Dendritic cell treated with granulocyte-macrophage colony-stimulating factor and Interleukin-4, amounts not matched to agents 40 ng/mL and 50 ng/mL, for 4 days (primary cell): Measurements from ENCODE around the gene SEC61G.
A peak's percentile ranks its signal among the peaks of the same experiment; 100 is the strongest.

Source experiments
- H3K27ac Mint-ChIP-seq: one replicate; pipeline ENCODE4 v1.8.0; 2022; ENCODE audit warnings: mild to moderate bottlenecking, mixed read lengths
- H3K27me3 Mint-ChIP-seq: one replicate; pipeline ENCODE4 v1.8.0; 2022; ENCODE audit warnings: mild to moderate bottlenecking, mixed read lengths
- H3K36me3 Mint-ChIP-seq: one replicate; pipeline ENCODE4 v1.8.0; 2022; ENCODE audit warnings: low read depth, mixed read lengths
- H3K4me1 Mint-ChIP-seq: one replicate; pipeline ENCODE4 v1.8.0; 2022; ENCODE audit warnings: low read depth, mixed read lengths
- H3K4me3 Mint-ChIP-seq: one replicate; pipeline ENCODE4 v1.8.0; 2022; ENCODE audit warnings: mild to moderate bottlenecking, moderate library complexity, mixed read lengths
- H3K9me3 Mint-ChIP-seq: one replicate; pipeline ENCODE4 v1.8.0; 2022; ENCODE audit warnings: mixed read lengths
- intact Hi-C: fragments of 100-400 bp; cut with micrococcal nuclease; formaldehyde crosslinking; loops from one replicate; pipeline ENCODE4 v1.15.0; 2022

The SEC61G gene

DNA sequence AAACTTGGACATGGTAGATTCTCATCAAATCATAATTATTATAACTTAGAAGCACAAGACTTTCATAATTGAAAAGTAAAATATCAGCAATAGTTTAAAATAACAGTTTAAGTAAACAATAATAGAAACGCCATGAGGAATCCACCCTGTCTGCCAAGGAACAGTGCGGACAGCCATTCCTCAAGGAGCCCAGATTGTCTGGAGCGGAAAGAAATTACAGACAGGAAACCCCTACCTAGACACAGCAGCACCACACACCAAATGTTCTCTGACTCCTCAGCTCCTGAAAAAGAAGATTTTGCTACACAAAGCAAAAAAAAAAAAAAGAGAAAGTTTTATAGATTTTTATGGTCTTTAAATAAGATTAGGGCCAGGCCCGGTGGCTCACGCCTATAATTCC lies 21.5 kb upstream of the SEC61G start:
- Mint-ChIP-seq H3K4me1 (no peaks in the 10 kb centered on the region), H3K27me3 (peaks cover 3% of the 10 kb centered on the region), H3K27ac (no peak overlapping the region), H3K4me3 (no peak overlapping the region), H3K9me3 (peaks cover 12% of the 10 kb centered on the region), H3K36me3 (no peaks in the 10 kb centered on the region)
- intact Hi-C loops = no loop called here

DNA sequence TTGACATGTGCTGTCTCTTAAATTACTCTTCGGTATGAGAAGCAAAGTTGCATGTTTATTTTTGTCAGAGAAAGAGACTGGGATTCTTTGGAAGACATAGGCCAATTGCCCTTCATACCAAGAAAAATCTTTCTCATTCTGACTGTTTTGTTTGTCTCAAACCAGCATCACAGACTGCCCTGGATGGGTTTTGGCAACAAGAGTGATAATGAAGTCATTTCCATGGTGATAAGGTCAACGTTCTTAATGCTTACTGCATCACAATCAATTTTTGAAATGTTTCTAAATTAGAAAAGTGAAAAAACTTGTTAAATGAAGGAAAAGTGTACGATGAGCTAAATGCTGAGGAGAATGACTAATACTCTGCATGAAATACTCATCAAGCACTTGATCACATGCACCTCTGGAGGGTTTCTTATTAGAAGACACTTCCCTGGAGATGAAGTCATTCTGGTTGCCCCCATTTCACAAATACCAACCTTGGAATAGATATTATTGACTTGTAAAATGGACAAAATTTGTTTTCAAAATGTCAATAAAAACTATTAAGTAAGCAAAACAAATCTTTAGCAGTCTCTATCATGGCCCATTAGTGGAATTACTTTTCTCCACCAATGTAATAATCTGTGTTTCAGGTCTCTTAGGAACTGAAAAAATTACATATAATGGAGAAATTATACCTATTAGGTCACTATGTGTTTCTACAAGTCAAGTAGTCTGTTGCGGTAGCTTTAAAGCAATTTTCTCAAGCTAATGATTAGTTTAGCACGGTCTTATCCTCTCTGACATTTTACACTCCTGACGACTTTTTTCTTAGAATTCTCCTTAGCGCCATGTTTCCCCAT lies 19.9 kb upstream of the SEC61G start:
- H3K9me3 Mint-ChIP-seq = peaks cover 12% of the 10 kb centered on the region
- H3K4me3 Mint-ChIP-seq = no peak overlapping the region
- H3K27me3 Mint-ChIP-seq = no peaks in the 10 kb centered on the region
- intact Hi-C loops = no loop called here
- H3K36me3 Mint-ChIP-seq = no peaks in the 10 kb centered on the region
- no peaks in the 10 kb centered on the region for H3K4me1 Mint-ChIP-seq
- H3K27ac Mint-ChIP-seq = no peak overlapping the region

DNA sequence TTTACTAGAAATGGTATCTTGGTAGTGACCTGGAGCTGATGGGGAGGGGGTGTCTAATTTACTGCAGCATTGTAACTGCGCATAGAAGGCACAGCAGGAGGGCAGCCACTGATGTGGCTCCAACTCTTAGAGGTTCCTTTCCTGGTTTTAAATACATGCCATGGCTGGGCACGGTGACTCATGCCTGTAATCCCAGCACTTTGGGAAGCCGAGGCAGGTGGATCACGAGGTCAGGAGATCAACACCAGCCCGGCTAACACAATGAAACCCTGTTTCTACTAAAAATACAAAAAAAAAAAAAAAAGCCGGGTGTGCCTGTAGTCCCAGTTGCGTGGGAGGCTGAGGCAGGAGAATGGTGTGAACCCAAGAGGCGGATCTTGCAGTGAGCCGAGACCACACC lies 19.2 kb upstream of the SEC61G start:
- Mint-ChIP-seq H3K4me1 (no peaks in the 10 kb centered on the region), H3K27ac (no peak overlapping the region), H3K9me3 (peaks cover 12% of the 10 kb centered on the region), H3K36me3 (no peaks in the 10 kb centered on the region), H3K27me3 (no peaks in the 10 kb centered on the region), H3K4me3 (no peak overlapping the region)
- intact Hi-C loops = no loop called here

DNA sequence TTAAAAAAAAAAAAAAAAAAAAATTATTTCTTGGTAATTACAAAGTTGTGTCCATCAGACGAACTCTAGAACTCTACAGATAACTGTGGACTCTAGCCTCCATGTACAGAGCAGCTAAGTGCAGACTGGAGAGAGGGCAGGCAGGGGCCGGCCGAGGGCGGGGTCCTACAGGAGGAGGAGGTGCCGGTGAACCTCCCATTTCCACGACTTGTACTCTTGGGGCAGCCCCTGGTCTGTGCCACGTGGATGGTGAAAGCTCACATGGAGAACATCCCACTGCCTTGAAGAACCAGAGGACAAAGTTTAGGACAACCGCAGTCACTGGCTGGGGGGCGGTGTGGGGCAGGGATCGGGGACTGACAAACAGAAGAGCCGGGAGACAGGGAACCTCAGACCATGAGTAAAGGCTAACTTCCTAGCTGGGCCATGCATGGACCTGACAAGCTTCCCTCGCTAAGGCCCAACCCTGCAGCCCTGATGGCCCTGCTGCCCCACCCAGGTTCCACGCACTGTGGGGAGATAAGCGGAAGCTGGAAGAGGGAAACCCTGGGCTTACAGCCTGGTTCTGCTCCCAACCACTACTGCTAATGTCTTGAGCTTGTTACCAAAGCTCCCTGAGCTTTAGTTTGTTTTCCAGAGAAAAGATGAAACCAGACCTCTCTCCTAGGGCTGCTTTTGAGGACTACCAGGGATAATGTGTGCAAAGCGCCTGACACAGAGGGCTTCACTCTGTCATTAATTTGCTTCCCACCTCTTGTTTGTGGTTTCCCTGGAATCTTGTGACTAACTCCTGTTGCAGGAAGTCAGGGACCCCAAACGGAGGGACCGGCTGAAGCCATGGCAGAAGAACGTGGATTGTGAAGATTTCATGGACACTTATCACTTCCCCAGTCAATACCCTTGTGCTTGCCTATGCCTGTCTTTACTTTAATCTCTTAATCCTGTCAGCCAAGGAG lies 16.1 kb upstream of the SEC61G start:
- Mint-ChIP-seq H3K27me3 (peaks cover 11% of the 10 kb centered on the region), H3K4me3 (no peak overlapping the region), H3K27ac (no peak overlapping the region), H3K36me3 (no peaks in the 10 kb centered on the region), H3K4me1 (no peaks in the 10 kb centered on the region), H3K9me3 (peaks cover 12% of the 10 kb centered on the region)
- intact Hi-C loops = loop anchor here (1.0 kb wide), 1 partner anchor 64 kb away; no protein-coding TSS in a partner anchor

DNA sequence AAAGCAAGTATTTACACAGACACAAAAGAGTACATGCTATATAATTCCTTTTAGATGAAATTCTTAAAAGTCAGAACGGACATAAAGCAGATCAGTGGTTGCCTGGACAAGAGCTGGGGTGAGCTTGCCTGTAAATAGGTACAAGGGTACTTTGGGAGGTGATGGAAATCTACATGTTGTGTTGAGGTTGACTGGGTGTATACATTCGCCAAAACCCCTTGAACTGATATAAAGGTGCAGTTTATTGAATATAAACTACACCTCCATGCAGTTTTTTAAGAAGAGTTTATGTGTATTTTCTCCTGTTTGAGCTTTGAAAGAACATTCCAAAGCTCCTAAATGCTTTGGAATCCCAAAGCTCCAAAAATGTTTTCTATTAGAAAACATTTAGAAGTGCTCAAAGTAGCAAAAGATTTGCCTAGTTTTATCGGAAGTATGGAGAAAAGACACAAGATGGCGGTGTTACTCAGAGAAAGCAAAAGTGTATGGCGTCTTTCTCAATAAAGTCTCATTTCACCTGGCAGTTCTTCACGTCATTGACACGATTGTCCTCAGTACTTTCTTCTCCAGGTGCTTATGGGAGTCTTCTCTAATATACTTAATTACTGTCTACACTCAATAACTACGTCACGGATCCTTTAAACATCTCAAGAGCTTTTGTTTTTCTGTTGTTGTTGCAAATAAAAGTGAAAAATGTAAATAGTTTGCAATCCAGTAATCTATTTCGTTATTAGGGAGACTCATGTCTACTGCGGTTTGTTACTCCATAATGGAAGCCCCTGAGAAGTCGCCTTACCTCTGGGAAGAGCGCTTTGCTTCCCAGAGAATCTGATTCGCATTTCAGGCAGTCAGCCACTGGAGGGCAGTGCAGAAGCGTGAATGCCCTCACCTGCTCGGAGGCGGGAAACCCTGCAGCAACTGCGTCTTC lies 14.7 kb upstream of the SEC61G start:
- intact Hi-C loops = loop anchor here (1.0 kb wide), 1 partner anchor 66 kb away; no protein-coding TSS in a partner anchor
- Mint-ChIP-seq H3K9me3 (peaks cover 12% of the 10 kb centered on the region), H3K4me3 (peak overlapping the region; percentile 51), H3K36me3 (no peaks in the 10 kb centered on the region), H3K27ac (no peak overlapping the region), H3K27me3 (peaks cover 23% of the 10 kb centered on the region), H3K4me1 (peaks cover 8% of the 10 kb centered on the region)

DNA sequence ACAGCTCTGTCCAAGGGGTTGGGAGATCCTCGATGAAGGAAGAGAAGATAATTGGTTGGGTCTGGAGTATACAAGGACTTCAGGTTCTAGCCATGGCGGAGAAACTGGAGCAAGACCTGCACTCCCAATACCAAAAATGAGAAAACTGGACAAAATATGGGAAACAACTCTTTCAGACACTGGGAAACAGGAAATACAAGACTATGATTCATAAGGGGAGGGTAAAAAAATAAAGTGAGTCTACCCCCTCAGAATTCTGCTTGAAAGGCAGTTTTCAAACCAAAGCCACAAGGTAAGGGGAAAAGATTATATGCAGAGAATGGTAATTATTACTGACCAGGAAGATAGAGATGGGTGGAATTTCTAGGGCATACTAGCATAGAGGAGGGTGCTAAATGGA lies 10.2 kb upstream of the SEC61G start:
- H3K27me3 Mint-ChIP-seq = peaks cover 42% of the 10 kb centered on the region
- intact Hi-C loops = no loop called here
- no peak overlapping the region for H3K4me3 Mint-ChIP-seq
- no peaks in the 10 kb centered on the region for H3K9me3 Mint-ChIP-seq
- no peak overlapping the region for H3K27ac Mint-ChIP-seq
- peaks cover 8% of the 10 kb centered on the region for H3K4me1 Mint-ChIP-seq
- H3K36me3 Mint-ChIP-seq = no peaks in the 10 kb centered on the region

DNA sequence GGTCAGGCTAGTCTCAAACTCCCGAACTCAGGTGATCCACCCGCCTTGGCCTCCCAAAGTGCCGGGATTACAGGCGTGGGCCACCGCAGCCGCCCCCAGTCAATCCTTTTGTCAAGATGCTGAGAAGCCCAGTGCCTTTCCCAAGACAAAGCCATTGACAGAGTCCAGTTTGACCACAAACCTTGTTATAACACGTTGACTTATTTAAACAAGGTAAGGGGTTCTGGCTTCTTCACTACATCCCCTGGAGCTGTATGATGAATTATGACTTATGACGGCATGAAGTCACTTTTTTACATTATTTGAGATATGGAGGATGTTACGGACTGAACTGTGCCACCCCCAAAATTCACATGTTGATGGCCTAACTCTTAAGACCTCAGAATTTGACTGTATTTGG lies 5.8 kb upstream of the SEC61G start:
- Mint-ChIP-seq H3K9me3 (no peaks in the 10 kb centered on the region), H3K27ac (no peak overlapping the region), H3K36me3 (no peaks in the 10 kb centered on the region), H3K27me3 (peaks cover 45% of the 10 kb centered on the region), H3K4me1 (peaks cover 17% of the 10 kb centered on the region), H3K4me3 (no peak overlapping the region)
- intact Hi-C loops = no loop called here

DNA sequence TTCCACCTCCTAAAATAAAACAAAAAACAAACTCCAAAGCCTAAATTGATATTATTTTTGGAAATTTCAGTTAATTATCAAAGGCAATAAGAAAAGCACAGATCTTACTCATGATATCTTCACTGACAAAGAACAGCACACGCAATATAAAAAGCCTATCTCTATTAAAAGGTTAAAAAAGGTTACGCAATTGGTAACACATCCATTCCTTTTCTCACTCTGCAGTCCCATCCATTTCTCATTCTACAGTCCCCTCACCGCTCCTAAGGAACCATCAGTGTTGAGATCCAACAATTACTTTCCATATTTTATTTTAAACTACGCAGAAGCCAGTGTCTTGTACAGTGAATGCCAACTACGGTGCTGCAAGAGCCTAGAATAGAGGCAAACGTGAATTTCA lies 1.3 kb downstream of the SEC61G start:
- H3K36me3 Mint-ChIP-seq = peaks cover 27% of the 10 kb centered on the region
- H3K4me1 Mint-ChIP-seq = peaks cover 22% of the 10 kb centered on the region
- H3K4me3 Mint-ChIP-seq = peak overlapping the region; percentile 99
- no peaks in the 10 kb centered on the region for H3K9me3 Mint-ChIP-seq
- peaks cover 5% of the 10 kb centered on the region for H3K27me3 Mint-ChIP-seq
- no peak overlapping the region for H3K27ac Mint-ChIP-seq
- intact Hi-C loops = loop anchor here (5.0 kb wide), 1 partner anchor 610 kb away; the partner anchor contains the start of gene LANCL2

DNA sequence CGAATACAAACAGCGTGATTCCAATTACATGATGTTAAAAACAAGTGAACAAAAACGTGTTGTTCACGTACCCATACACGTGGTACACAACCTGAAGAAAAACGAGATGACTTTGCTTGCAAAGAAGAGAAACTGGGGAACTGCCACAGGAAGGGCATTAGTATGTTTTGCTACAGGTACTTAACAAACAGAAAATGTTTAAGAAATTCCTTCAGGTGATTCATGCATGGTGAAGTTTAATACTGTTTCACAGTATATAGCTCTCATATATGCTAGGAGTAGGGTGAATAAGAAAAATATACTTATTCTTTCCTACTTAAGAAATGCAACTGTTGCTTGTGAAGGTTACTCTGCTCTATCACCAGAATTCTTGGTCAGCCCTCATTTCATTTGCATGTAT lies 9.8 kb downstream of the SEC61G start:
- peaks cover 62% of the 10 kb centered on the region for H3K36me3 Mint-ChIP-seq
- no peaks in the 10 kb centered on the region for H3K9me3 Mint-ChIP-seq
- peaks cover 5% of the 10 kb centered on the region for H3K4me1 Mint-ChIP-seq

DNA sequence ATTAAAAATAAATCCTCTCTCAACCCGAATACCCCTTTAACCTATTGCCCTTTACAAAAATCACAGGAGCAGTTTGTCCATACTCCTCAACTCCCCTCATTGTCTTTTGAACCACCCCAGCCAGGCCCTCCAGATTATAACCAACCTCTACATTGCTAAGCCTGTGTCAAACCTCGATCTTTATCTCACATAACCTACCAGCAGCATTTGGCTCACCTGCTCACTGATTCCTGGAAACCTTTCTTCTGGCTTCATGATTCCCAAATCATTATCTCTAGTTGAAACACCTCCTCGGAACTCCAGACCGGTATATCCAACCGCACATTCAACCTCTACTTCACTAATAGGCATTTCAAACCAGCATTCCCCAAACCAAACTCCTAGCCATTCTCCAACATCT lies 11.8 kb downstream of the SEC61G start:
- Mint-ChIP-seq H3K9me3 (no peaks in the 10 kb centered on the region), H3K4me1 (no peaks in the 10 kb centered on the region), H3K27me3 (no peaks in the 10 kb centered on the region), H3K27ac (no peak overlapping the region), H3K4me3 (no peak overlapping the region), H3K36me3 (peaks cover 47% of the 10 kb centered on the region)
- intact Hi-C loops = no loop called here

More for the DNA sequence above, 9.8 kb downstream of the SEC61G start:
- Mint-ChIP-seq H3K4me3 (no peak overlapping the region), H3K27me3 (no peaks in the 10 kb centered on the region), H3K27ac (no peak overlapping the region)
- intact Hi-C loops = no loop called here

DNA sequence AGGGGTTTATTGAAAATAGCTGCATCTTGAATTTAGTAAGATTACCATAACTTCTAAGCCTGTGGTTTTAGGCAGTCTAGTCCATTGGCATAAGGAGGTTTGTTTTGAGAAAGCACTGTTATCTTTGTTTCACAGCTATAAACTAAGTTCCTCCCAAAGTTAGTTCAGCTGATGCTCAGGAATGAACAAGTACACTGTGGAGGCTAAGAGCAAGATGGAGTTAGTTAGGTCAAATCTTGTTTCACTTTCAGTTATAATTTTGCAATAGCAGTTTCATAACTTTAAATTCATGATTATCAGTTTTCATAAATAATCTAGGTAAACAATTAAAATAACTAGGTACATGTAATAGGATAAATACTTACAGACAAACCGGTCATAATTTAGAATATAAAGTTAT lies 15.4 kb downstream of the SEC61G start:
- no peaks in the 10 kb centered on the region for H3K4me1 Mint-ChIP-seq
- no peak overlapping the region for H3K4me3 Mint-ChIP-seq
- intact Hi-C loops = no loop called here
- H3K27ac Mint-ChIP-seq = no peak overlapping the region
- no peaks in the 10 kb centered on the region for H3K9me3 Mint-ChIP-seq
- peaks cover 3% of the 10 kb centered on the region for H3K27me3 Mint-ChIP-seq
- H3K36me3 Mint-ChIP-seq = peaks cover 18% of the 10 kb centered on the region

DNA sequence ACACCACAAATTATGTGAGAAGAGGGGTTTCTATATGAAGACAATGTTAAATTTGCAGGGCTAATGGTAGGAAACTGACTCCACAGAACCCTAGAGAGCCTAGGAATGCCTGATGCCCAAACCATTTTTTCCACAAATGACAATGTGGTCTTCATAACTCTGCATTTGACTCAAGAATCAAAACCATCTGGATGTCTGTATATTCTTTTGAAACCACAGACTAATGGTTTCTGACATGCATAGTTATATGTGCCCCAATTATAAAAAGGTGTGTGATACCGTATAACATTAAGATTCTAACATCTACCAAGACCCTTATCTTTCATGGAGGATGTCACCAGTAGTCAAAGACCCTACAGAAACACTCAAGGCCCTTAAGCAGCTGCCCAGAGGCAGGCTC lies 20.3 kb downstream of the SEC61G start:
- Mint-ChIP-seq H3K27me3 (peaks cover 3% of the 10 kb centered on the region), H3K9me3 (no peaks in the 10 kb centered on the region), H3K4me1 (no peaks in the 10 kb centered on the region), H3K4me3 (no peak overlapping the region), H3K36me3 (no peaks in the 10 kb centered on the region), H3K27ac (no peak overlapping the region)
- intact Hi-C loops = no loop called here

DNA sequence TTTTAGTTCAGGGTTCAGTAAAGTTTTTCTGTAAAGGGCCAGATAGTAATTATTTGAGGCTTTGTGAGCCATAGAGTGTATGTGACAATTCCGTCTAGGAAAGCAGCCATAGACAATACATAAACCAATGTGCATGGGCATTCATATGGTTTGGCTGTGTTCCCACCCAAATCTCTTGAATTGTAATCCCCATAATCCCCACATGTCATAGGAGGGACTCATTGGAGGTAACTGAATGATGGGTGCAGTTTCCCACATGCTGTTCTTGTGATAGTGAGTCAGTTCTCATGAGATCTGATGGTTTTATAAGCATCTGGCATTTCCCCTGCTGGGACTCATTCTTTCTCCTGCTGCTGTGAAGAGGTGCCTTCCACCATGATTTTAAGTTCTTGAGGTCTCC lies 29.9 kb downstream of the SEC61G start:
- Mint-ChIP-seq H3K4me1 (no peaks in the 10 kb centered on the region), H3K36me3 (no peaks in the 10 kb centered on the region), H3K9me3 (no peaks in the 10 kb centered on the region), H3K27me3 (no peaks in the 10 kb centered on the region), H3K27ac (no peak overlapping the region), H3K4me3 (no peak overlapping the region)
- intact Hi-C loops = no loop called here
